Transverse colon (tissue), 4 donors: ENCODE results near the gene LCAT. TPM values are rescaled to one million over a fixed set of nuclear protein-coding genes. Genes with fewer than 3 reads are reported as not detected.
A peak's percentile ranks its signal among the peaks of the same experiment; 100 is the strongest.
"Not testable (repeated sequence)": the region's sequence is repeated elsewhere in the genome, so short reads cannot be mapped to it uniquely, and the experiment has no call there.

Experiments used
- DNase-seq: peaks from one replicate; pipeline ENCODE4 v3.0.0-alpha.2; 2019
- H3K27ac ChIP-seq, 4 donors: fragments of 200-600 bp; sonication (generic); 2 replicates each; pipeline ENCODE4 v1.5.1; 2016 to 2018; ENCODE audit warnings: inconsistent platforms in 4 of 4
- H3K27me3 ChIP-seq: fragments of 200-600 bp; sonication (generic); 2 replicates; pipeline ENCODE4 v1.5.1; 2017; ENCODE audit warnings: inconsistent platforms
- H3K36me3 ChIP-seq, 4 donors: fragments of 200-600 bp; sonication (generic); 2 replicates each; pipeline ENCODE4 v1.5.1; 2017 to 2019; ENCODE audit warnings: inconsistent platforms in 4 of 4
- H3K4me1 ChIP-seq, 4 donors: fragments of 200-600 bp; sonication (generic); 2 replicates each; pipeline ENCODE4 v1.5.1; 2017 to 2020; ENCODE audit warnings: inconsistent platforms in 4 of 4
- H3K4me3 ChIP-seq, 4 donors: fragments of 200-600 bp; sonication (generic); 1 replicate in 1 of 4; 2 replicates in 3 of 4; pipeline versions ENCODE4 v1.5.1 to v1.6.1; 2017 to 2019; ENCODE audit warnings: inconsistent platforms in 4 of 4
- H3K9me3 ChIP-seq, 2 donors: fragments of 200-600 bp; sonication (generic); 2 replicates each; pipeline ENCODE4 v1.5.1; 2017 to 2019; ENCODE audit warnings: inconsistent platforms in 2 of 2
- CTCF ChIP-seq, 5 experiments: fragments of 200-600 bp in 3 of 5; fragments of 450-650 bp in 2 of 5; sonication (generic) in 3 of 5; IDR thresholded peaks; 1 replicate in 2 of 5; 2 replicates in 3 of 5; pipeline ENCODE4 v1.5.1; 2016 to 2017; ENCODE audit warnings: antibody characterized with exemption in 5 of 5, inconsistent platforms in 3 of 5, mild to moderate bottlenecking in 2 of 5, moderate library complexity in 1 of 5
- EP300 ChIP-seq: sonication (generic); formaldehyde crosslinking; IDR thresholded peaks from one replicate; pipeline ENCODE4 v1.6.1; 2017; ENCODE audit warnings: antibody characterized with exemption, low read depth
- POLR2A ChIP-seq: fragments of 450-650 bp; IDR thresholded peaks from one replicate; pipeline ENCODE4 v1.6.1; 2016; ENCODE audit warnings: antibody characterized with exemption, mild to moderate bottlenecking, moderate library complexity
- POLR2AphosphoS5 ChIP-seq, 3 donors: sonication (generic); formaldehyde crosslinking; IDR thresholded peaks; one replicate each; pipeline ENCODE4 v1.6.1; 2016; ENCODE audit warnings: antibody characterized with exemption in 3 of 3
- WGBS, 2 donors: methylation state at CpG; one replicate each; pipeline ENCODE4 v1.1.5; 2018; ENCODE audit warnings: low coverage in 1 of 2; 5-methylcytosine and 5-hydroxymethylcytosine counted together
- in situ Hi-C, 4 donors: fragments of 200-750 bp; cut with MboI; loops; one replicate each; pipeline versions ENCODE4 v1.15.0 to v1.15.1; 2017; ENCODE audit warnings: low sequenced_read_pairs in 3 of 4, low pct_ligation_motif_present in 1 of 4, low pct_unique_long_range_greater_than_20kb in 1 of 4
- intact Hi-C: fragments of 100-400 bp; cut with DNase I; formaldehyde crosslinking; loops from one replicate; pipeline ENCODE4 v1.15.1; 2023; ENCODE audit warnings: low total_unique reads
- total RNA-seq, 4 donors: library from RNA; depleted of rRNA; stranded (reverse); fragments of >200 nt; gene quantifications; one replicate each; pipeline ENCODE4 v1.1.0, GENCODE V29; 2016

The LCAT gene
- total RNA-seq, 4 donors from 2014 or later = 2.2 to 30.7 (median 4.2) TPM

DNA sequence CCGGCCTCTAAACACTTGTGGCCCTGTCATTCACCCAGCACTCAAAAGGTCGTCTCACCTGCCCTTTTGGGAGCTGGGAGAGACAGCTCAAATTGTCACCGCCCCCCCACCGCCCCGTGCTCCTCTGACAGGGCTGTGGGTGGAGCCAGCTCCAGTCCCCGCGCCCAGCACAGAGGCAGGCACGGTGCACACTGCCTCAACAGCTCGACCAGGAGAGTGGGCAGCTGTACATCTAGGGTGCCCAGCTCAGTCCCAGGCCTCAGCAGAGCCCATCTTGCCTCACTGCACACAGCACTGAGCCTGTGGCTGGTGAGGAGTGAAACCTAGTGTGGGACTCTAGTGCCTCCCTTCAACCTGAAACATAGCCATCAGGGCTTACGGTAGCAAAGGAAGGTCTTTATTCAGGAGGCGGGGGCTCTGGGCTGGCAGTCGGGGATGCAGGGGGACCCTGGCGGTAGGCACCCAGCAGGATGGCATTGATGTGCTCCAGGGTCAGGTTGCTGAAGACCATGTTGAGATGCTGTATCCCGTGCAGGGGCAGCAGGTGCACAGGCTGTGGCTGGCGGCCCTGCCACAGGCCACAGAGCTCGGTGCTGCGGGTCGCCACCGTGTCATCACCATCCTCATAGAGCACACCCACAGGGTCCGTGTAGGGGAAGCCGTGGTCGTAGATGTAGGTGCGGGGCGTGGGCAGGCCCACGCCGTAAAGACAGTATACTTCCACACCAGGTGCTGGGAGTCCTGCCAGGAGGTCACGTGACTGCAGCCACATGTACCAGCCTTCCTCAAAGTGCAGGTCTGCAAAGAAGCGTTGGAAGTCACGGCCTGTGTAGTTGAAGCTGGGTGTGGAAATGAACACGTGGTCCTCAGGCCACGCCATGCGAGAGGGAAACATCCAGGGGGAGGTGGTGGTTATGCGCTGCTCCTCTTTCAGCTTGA, 4.1 kb downstream of the LCAT start:
- Histone ChIP-seq H3K36me3 (no peaks in the 10 kb centered on the region), H3K27me3 (no peaks in the 10 kb centered on the region), H3K27ac (no peak overlapping the region), H3K9me3 (no peaks in the 10 kb centered on the region), H3K4me1 (peaks cover 32 to 36% (median 35%) of the 10 kb centered on the region in 4 donors), H3K4me3 (no peak overlapping the region)
- peak; percentile 66 for DNase-seq
- in situ Hi-C loops = no loop called here
- intact Hi-C loops = no loop called here
- WGBS, 2 donors = 54% methylated on average over 25 of the region's 33 CpGs; no CpG with 5 or more reads in 1 of the 2 donors
- TF ChIP-seq EP300 = no peak
- no peak for TF ChIP-seq CTCF (IDR thresholded peaks at IDR 0.05)
- TF ChIP-seq POLR2AphosphoS5 (IDR thresholded peaks at IDR 0.05) = no peak
- TF ChIP-seq POLR2A = no peak

DNA sequence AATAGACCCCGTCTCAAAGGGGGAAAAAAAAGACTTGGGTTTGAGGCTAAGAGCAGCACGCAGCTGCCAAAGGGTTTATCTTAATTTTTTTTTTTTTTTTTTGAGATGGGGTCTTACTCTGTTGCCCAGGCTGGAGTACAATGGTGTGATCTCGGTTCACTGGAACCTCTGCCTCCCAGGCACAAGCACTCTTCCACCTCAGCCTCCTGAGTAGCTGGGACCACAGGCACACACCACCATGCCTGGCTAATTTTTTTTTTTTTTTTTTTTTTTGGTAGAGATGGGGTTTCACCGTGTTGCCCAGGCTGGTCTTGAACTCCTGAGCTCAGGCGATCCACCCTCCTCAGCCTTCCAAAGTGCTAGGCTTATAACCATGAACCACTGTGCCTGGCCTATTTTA, 6.2 kb downstream of the LCAT start:
- H3K36me3 ChIP-seq, in situ Hi-C loops, H3K4me3 ChIP-seq, intact Hi-C loops, DNase-seq, H3K27me3 ChIP-seq, H3K9me3 ChIP-seq: not testable (repeated sequence)
- WGBS, 2 donors = 94 to 100% methylated on average over 1 to 5 of the region's 5 CpGs
- H3K27ac ChIP-seq = peak overlapping the region; percentile 90 to 97 (median 96)
- peaks cover 22 to 25% (median 23%) of the 10 kb centered on the region in 4 donors for H3K4me1 ChIP-seq

GRCh38 chr16:67936880-67937605, 6.9 kb downstream of the LCAT start:
- Histone ChIP-seq H3K27ac (peak overlapping the region; percentile 90 to 97 (median 96)), H3K36me3 (no peaks in the 10 kb centered on the region), H3K27me3 (no peaks in the 10 kb centered on the region), H3K4me3 (peak overlapping the region; percentile 71 to 86 (median 74)), H3K9me3 (no peaks in the 10 kb centered on the region), H3K4me1 (peaks cover 22 to 25% (median 23%) of the 10 kb centered on the region in 4 donors)
- intact Hi-C loops = no loop called here
- DNase-seq = peak; percentile 83
- in situ Hi-C loops = no loop called here
- 0 to 50% methylated on average over 3 to 6 of the region's 6 CpGs for WGBS, 2 donors
- TF ChIP-seq POLR2A = no peak
- no peak for TF ChIP-seq EP300

DNA sequence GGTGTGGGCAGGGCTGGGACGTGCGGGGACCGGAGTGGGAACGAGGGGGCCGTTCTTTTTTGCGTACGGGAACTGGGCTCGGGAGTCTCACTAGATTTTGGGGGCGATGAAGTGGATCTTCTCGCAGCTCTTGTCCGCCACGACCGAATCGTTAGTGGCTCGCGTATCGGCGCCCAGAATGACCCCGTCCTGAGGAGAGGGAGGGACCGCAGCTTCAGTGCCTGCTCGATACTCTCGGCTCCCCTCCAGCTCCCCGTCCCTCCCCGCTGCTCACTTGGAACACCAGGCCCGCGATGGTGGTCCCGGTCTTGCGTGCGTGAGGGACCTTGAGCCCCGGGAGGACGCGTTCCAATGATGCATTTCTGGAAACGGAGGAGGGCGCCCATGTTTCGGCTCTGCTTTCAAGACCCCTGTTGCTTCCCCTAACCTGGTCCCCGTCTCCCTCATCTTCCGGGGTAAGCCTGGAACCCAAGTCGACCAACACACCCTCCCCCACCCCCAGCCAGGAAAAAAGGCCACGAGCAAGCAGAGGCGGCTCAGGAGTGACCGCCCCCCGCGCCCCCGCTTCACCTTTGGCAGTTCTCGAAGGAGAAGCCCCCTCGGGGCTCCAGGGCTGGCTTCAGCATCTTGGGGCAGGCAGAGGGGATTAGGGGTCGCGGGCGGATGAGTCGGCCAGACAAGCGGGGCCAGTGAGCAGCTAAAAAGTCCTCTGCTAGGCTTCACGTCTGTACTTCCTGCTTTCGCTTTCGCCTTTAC, 7.6 kb downstream of the LCAT start, which contains the start of gene PSMB10:
Gene PSMB10 (minus strand): TSS at position 727 of the 756 bp plus-strand sequence. CDS start 101 bp downstream, at position 626.
- H3K4me1 ChIP-seq = peaks cover 22 to 25% (median 23%) of the 10 kb centered on the region in 4 donors
- peak within 1 kb of the TSS; percentile 90 to 97 (median 96) for H3K27ac ChIP-seq
- no peak for DNase-seq
- peak within 1 kb of the TSS; percentile 71 to 86 (median 74) for H3K4me3 ChIP-seq
- TF ChIP-seq POLR2AphosphoS5 (IDR thresholded peaks at IDR 0.05) (peak; percentile 71 to 90 (median 90)), EP300 (no peak), CTCF (IDR thresholded peaks at IDR 0.05) (no peak), POLR2A (peak; percentile 85)
- intact Hi-C loops (no loop called here), in situ Hi-C loops (no loop called here)
- no peaks in the 10 kb centered on the region for H3K27me3 ChIP-seq
- no peaks in the 10 kb centered on the region for H3K9me3 ChIP-seq
- WGBS, 2 donors = 0% methylated on average over 5 to 53 of the region's 54 CpGs
- no peaks in the 10 kb centered on the region for H3K36me3 ChIP-seq
